ENCODE measurements around the gene PRRC2B. TPM values are rescaled to one million over a fixed set of nuclear protein-coding genes. Genes with fewer than 3 reads are reported as not detected.

PRRC2B gene
- total RNA-seq, 1 donor from 2014 or later = 190 TPM

GRCh38 chr9:131405858-131406537, 12.1 kb downstream of the PRRC2B start:
- peaks cover 95% of the 10 kb centered on the region for H3K4me1 ChIP-seq
- DNase-seq (no peak), ATAC-seq (no peak)
- TF ChIP-seq, protein P1, sequence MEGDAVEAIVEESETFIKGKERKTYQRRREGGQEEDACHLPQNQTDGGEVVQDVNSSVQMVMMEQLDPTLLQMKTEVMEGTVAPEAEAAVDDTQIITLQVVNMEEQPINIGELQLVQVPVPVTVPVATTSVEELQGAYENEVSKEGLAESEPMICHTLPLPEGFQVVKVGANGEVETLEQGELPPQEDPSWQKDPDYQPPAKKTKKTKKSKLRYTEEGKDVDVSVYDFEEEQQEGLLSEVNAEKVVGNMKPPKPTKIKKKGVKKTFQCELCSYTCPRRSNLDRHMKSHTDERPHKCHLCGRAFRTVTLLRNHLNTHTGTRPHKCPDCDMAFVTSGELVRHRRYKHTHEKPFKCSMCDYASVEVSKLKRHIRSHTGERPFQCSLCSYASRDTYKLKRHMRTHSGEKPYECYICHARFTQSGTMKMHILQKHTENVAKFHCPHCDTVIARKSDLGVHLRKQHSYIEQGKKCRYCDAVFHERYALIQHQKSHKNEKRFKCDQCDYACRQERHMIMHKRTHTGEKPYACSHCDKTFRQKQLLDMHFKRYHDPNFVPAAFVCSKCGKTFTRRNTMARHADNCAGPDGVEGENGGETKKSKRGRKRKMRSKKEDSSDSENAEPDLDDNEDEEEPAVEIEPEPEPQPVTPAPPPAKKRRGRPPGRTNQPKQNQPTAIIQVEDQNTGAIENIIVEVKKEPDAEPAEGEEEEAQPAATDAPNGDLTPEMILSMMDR (IDR thresholded peaks at IDR 0.05) = no peak
- no peaks in the 10 kb centered on the region for H3K36me3 ChIP-seq
- no peak overlapping the region for H3K4me3 ChIP-seq
- intact Hi-C loops (cut with DNase I) = no loop called here
- no peaks in the 10 kb centered on the region for H3K9me3 ChIP-seq
- H3K27me3 ChIP-seq = no peaks in the 10 kb centered on the region
- H3K27ac ChIP-seq = peak overlapping the region; percentile 63

- TF ChIP-seq, protein P1 (IDR thresholded peaks at IDR 0.05) = no peak
- peak; percentile 14 for ATAC-seq
- Histone ChIP-seq H3K4me3 (peak overlapping the region; percentile 6), H3K27ac (peak overlapping the region; percentile 63), H3K36me3 (no peaks in the 10 kb centered on the region), H3K4me1 (peaks cover 93% of the 10 kb centered on the region), H3K27me3 (no peaks in the 10 kb centered on the region), H3K9me3 (no peaks in the 10 kb centered on the region)
- intact Hi-C loops (cut with DNase I) = no loop called here
- DNase-seq = no peak
Observed at GRCh38 chr9:131406563-131407436, 12.9 kb downstream of the PRRC2B start.

DNA sequence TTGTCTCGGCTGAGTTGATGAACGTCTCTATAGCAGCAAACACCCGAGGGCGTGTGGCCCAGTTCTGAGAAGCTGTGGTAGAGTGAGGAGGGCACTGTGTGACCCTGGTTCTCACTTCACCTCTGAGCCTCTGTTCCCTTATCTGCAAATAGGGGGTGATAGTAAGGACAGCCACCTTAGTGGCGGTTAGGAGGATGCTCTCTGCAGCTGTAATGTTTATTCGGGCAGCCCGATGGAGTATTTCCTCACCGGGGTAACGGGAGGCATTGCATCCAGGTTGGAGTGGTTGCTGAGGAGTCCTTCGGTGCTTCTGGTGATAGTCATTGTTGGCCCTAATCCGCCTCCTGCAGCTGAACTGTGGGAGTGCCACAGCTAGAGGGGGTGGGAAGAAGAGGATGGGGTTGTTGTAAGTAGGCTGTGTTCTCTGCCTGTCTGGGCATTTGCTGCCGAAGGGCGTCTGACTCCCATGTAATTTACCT, 13.9 kb downstream of the PRRC2B start:
- Histone ChIP-seq H3K27ac (peak overlapping the region; percentile 63), H3K4me1 (peaks cover 86% of the 10 kb centered on the region)
- intact Hi-C loops (cut with DNase I) = no loop called here

DNA sequence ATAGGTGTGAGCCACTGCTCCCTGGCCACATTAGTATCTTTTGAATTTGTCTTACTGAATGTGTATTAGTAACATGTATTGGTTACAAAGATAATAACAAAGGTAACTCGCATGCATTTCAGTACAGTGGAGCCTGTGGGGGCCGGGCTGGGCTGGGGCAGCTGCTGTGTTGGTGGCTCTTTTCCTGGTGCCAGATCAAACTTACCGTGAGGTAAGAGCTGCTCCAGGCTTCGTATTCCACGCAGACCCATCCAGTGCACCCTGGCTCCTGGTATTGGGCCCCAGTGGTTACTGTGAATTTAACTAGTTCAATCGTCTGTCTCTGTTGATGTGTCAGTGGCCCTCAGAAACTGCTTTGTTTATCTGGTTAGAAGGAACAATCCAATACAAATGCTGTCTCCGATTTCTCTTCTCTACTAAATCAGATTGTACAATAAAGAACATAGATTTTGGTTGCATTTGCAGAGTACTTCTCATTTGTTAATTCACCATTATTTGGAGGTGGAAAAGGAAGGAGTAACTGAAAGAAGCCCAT, 15.6 kb downstream of the PRRC2B start:
- Histone ChIP-seq H3K4me3 (no peak overlapping the region), H3K27ac (no peak overlapping the region), H3K36me3 (no peaks in the 10 kb centered on the region), H3K27me3 (no peaks in the 10 kb centered on the region), H3K4me1 (peaks cover 70% of the 10 kb centered on the region), H3K9me3 (no peaks in the 10 kb centered on the region)
- intact Hi-C loops (cut with DNase I) = no loop called here
- ATAC-seq (no peak), DNase-seq (no peak)
- TF ChIP-seq, protein P1 (IDR thresholded peaks at IDR 0.05) = no peak

More for the DNA sequence above, 13.9 kb downstream of the PRRC2B start:
- TF ChIP-seq, protein P1 (IDR thresholded peaks at IDR 0.05) = peak; percentile 46
- H3K9me3 ChIP-seq = no peaks in the 10 kb centered on the region
- H3K36me3 ChIP-seq = no peaks in the 10 kb centered on the region
- peak; percentile 84 for ATAC-seq
- H3K4me3 ChIP-seq = peak overlapping the region; percentile 6
- no peaks in the 10 kb centered on the region for H3K27me3 ChIP-seq
- DNase-seq = peak; percentile 72

GRCh38 chr9:131410044-131410491, 16.2 kb downstream of the PRRC2B start:
- H3K36me3 ChIP-seq = no peaks in the 10 kb centered on the region
- intact Hi-C loops (cut with DNase I) = no loop called here
- H3K4me1 ChIP-seq = peaks cover 64% of the 10 kb centered on the region
- H3K9me3 ChIP-seq = no peaks in the 10 kb centered on the region
- no peak overlapping the region for H3K4me3 ChIP-seq
- ATAC-seq (no peak), DNase-seq (no peak)
- TF ChIP-seq, protein P1 (IDR thresholded peaks at IDR 0.05) = no peak
- H3K27me3 ChIP-seq = no peaks in the 10 kb centered on the region
- H3K27ac ChIP-seq = peak overlapping the region; percentile 6

Measured in upper lobe of right lung (tissue), 1 donor.